Ovary (tissue), 9 donors: Measurements from ENCODE around the gene TTLL9. TPM values are rescaled to one million over a fixed set of nuclear protein-coding genes. Genes with fewer than 3 reads are reported as not detected.

Experiments used
- DNase-seq, 5 donors: peaks; one replicate each; pipeline ENCODE4 v3.0.0-alpha.2; 2019 to 2020
- H3K27ac ChIP-seq, 2 donors: fragments of 200-600 bp; one replicate each; pipeline versions ENCODE4 v1.5.1 to v1.8.0; 2019 to 2022
- H3K27me3 ChIP-seq: fragments of 200-600 bp; one replicate; pipeline ENCODE4 v1.8.0; 2022
- H3K36me3 ChIP-seq: fragments of 200-600 bp; sonication (generic); one replicate; pipeline ENCODE4 v1.5.1; 2019
- H3K4me1 ChIP-seq: one replicate; pipeline ENCODE4 v1.8.1; 2013; ENCODE audit warnings: mild to moderate bottlenecking, moderate library complexity; ENCODE audit not compliant: insufficient read depth
- H3K4me3 ChIP-seq: fragments of 200-600 bp; sonication (generic); one replicate; pipeline ENCODE4 v1.5.1; 2017
- H3K9me3 ChIP-seq, 2 donors: fragments of 200-600 bp in 1 of 2; sonication (generic) in 1 of 2; one replicate each; pipeline versions ENCODE4 v1.5.1 to v1.8.1; 2013 to 2019; ENCODE audit warnings: mild to moderate bottlenecking in 1 of 2, moderate library complexity in 1 of 2
- EP300 ChIP-seq: sonication (generic); formaldehyde crosslinking; IDR thresholded peaks from one replicate; pipeline ENCODE4 v1.6.1; 2017; ENCODE audit warnings: antibody characterized with exemption
- POLR2A ChIP-seq: fragments of 450-650 bp; IDR thresholded peaks from one replicate; pipeline ENCODE4 v1.6.1; 2017; ENCODE audit warnings: antibody characterized with exemption, mild to moderate bottlenecking, moderate library complexity
- WGBS, 3 donors: extraction: QIAGEN DNeasy Blood & Tissue Kit in 1 of 3; methylation state at CpG; one replicate each; pipeline versions ENCODE4 v1.1.5 to v1.1.7; 2013 to 2017; 5-methylcytosine and 5-hydroxymethylcytosine counted together
- intact Hi-C, 4 donors: fragments of 100-400 bp; cut with DNase I; formaldehyde crosslinking; loops; one replicate each; pipeline versions ENCODE4 v1.11.0 to v1.15.1; 2022 to 2023
- polyA plus RNA-seq, 2 donors: library from polyadenylated mRNA; stranded (reverse); fragments of 200-250 nt in 1 of 2; fragments of 350-450 nt in 1 of 2; fragmentation: Illumina TruSeq in 1 of 2; extraction: RNeasy Lipid Tissue Mini Kit (QIAGEN cat#74804) in 1 of 2; gene quantifications; one replicate each; pipeline ENCODE4 v1.2.3, GENCODE V29; 2013 to 2014
- total RNA-seq, 7 donors: library from RNA; depleted of rRNA in 2 of 7; stranded (reverse); fragments of >200 nt in 2 of 7; fragmentation: NEBNext Ultra II Directional in 3 of 7; extraction: Animal tissue kit (Norgen Biotek cat#: 25700) in 3 of 7; gene quantifications; one replicate each; pipeline versions ENCODE4 v1.1.0 to v1.2.4, GENCODE V29; 2016 to 2023
- TF ChIP-seq, protein P1 (sequence below), 3 donors: fragments of 450-650 bp in 2 of 3; fragments of 200-600 bp in 1 of 3; IDR thresholded peaks; one replicate each; pipeline versions ENCODE4 v1.5.1 to v1.8.0; 2016 to 2022; ENCODE audit warnings: antibody characterized with exemption in 3 of 3, mild to moderate bottlenecking in 1 of 3
- donor health status: DM: no; HTN: no; CAD: no; lungs with moderate emphysema.
- donor health status: DM: no; HTN: no; CAD: no.
- donor health status: Bipolar disorder and iron deficiency.
- donor health status: DM: yes; HTN: yes; CAD: no.
- donor health status: DM: no; HTN: no; CAD: no.
- donor health status: DM: yes; HTN: yes; CAD: no.

TTLL9 gene
- total and polyA plus RNA-seq, 9 donors: 0.24 to 10.6 (median 0.40) TPM

- Histone ChIP-seq H3K27me3 (no peaks in the 10 kb centered on the region), H3K4me3 (no peak overlapping the region), H3K27ac (peak overlapping the region in 1 of 2 donors; percentile 45), H3K4me1 (peaks cover 3% of the 10 kb centered on the region), H3K36me3 (no peaks in the 10 kb centered on the region), H3K9me3 (no peaks in the 10 kb centered on the region)
- WGBS, 3 donors: 67 to 90% (median 71%) methylated on average over 12 of the region's 12 CpGs
- TF ChIP-seq POLR2A (no peak), EP300 (no peak)
- TF ChIP-seq, protein P1, sequence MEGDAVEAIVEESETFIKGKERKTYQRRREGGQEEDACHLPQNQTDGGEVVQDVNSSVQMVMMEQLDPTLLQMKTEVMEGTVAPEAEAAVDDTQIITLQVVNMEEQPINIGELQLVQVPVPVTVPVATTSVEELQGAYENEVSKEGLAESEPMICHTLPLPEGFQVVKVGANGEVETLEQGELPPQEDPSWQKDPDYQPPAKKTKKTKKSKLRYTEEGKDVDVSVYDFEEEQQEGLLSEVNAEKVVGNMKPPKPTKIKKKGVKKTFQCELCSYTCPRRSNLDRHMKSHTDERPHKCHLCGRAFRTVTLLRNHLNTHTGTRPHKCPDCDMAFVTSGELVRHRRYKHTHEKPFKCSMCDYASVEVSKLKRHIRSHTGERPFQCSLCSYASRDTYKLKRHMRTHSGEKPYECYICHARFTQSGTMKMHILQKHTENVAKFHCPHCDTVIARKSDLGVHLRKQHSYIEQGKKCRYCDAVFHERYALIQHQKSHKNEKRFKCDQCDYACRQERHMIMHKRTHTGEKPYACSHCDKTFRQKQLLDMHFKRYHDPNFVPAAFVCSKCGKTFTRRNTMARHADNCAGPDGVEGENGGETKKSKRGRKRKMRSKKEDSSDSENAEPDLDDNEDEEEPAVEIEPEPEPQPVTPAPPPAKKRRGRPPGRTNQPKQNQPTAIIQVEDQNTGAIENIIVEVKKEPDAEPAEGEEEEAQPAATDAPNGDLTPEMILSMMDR (IDR thresholded peaks at IDR 0.05): no peak
- intact Hi-C loops: no loop called here
- no peak for DNase-seq
Observed at GRCh38 chr20:31864521-31865400, 5.7 kb upstream of the TTLL9 start.

- Histone ChIP-seq H3K4me1 (no peaks in the 10 kb centered on the region), H3K4me3 (no peak overlapping the region), H3K36me3 (no peaks in the 10 kb centered on the region), H3K27ac (peak overlapping the region in 1 of 2 donors; percentile 3), H3K27me3 (no peaks in the 10 kb centered on the region), H3K9me3 (no peaks in the 10 kb centered on the region)
- 63 to 70% (median 66%) methylated on average over 3 of the region's 3 CpGs for WGBS, 3 donors
- intact Hi-C loops: no loop called here
- TF ChIP-seq EP300 (no peak), POLR2A (no peak)
- TF ChIP-seq, protein P1 (IDR thresholded peaks at IDR 0.05): no peak
- DNase-seq: no peak
Observed at GRCh38 chr20:31866221-31866620, 4.2 kb upstream of the TTLL9 start.

DNA sequence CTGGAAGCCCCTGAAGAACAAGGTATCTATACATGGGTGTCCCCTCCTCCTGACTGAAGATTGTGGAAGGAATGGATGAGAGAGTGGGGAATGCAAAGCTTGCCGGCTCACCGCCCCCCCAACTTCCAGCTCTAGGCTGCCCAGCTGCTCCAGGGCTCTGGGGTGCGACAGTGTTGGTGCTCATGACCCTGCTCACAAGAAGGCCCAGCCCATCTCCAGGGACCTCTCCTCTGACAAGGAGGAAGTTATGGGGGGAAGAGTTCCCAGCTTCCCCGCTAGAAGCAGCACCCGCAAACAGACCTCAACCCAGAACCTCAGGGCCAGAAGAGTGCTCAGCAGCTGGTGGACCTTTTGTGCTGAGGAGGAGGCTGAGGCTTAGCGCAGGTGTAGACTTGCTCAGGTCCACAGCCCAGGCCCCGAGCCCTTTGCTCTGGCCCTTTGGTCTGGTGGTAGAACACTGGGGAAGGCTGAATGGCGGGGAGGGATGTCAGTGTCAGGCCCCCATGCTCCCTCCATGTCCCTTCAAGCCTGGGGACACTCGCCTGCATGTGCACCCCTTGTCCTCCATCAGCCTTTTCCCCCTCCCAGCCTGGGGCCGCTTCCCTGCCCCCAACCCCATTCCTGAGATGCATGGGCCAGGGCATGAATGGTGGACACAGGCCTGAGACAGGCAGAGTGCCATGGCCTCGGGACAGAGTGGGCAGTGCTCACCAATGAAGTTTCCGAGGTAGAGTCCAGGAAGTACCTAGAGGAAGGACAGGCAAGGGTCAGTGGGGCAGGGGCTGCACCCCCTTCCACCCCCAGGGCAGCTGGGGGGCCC is 1.4 kb upstream of the TTLL9 start:
- Histone ChIP-seq H3K27ac (no peak overlapping the region), H3K4me3 (no peak overlapping the region), H3K27me3 (no peaks in the 10 kb centered on the region), H3K36me3 (no peaks in the 10 kb centered on the region), H3K9me3 (no peaks in the 10 kb centered on the region), H3K4me1 (no peaks in the 10 kb centered on the region)
- intact Hi-C loops: no loop called here
- no peak for TF ChIP-seq EP300
- TF ChIP-seq POLR2A: no peak
- TF ChIP-seq, protein P1 (IDR thresholded peaks at IDR 0.05): no peak
- no peak for DNase-seq
- 78 to 87% (median 83%) methylated on average over 10 to 12 of the region's 12 CpGs for WGBS, 3 donors

DNA sequence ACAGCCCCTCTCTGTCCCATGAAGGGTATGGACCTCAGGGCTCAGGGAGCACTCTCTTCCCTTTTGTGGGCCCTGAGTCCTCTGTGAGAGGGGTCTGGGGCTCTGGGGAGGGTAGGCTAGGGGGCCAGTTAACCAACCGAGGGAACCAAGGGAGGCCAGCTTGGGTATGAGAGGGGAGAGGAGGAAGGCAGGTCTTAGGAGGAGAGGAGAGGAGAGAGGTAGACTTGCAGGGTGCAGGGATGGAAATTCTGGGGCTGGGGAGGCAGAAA is 827 bp upstream of the TTLL9 start:
- H3K27ac ChIP-seq: no peak overlapping the region

More for the DNA sequence above, 827 bp upstream of the TTLL9 start:
- intact Hi-C loops: no loop called here
- Histone ChIP-seq H3K4me3 (peak overlapping the region; percentile 46), H3K36me3 (no peaks in the 10 kb centered on the region), H3K27me3 (no peaks in the 10 kb centered on the region), H3K9me3 (no peaks in the 10 kb centered on the region), H3K4me1 (no peaks in the 10 kb centered on the region)
- no peak for TF ChIP-seq EP300
- no peak for TF ChIP-seq POLR2A
- TF ChIP-seq, protein P1 (IDR thresholded peaks at IDR 0.05): no peak
- 4 to 9% (median 4%) methylated on average over 1 of the region's 1 CpG for WGBS, 3 donors
- no peak for DNase-seq
